PC-3 (cell line): ENCODE data around the gene ATXN7L3B. TPM values are rescaled to one million over a fixed set of nuclear protein-coding genes. Genes with fewer than 3 reads are reported as not detected.
A peak's percentile ranks its signal among the peaks of the same experiment; 100 is the strongest.

Source experiments
- ATAC-seq: fragments of 200-7000 bp; cut with Tn5 transposase; 2 replicates; pipeline ENCODE4 v1.9.1; 2020; ENCODE audit warnings: mild to moderate bottlenecking, moderate library complexity
- BruUV-seq: library from RNA; stranded (reverse); fragments of 400-500 nt; replicated peaks from 2 replicates; lab custom pipeline; 2021; lab: Mats Ljungman, UMichigan
- CTCF ChIA-PET: fragments of 300-600 bp; sonication (Branson Sonifier 250); formaldehyde crosslinking; loops from one replicate; lab custom pipeline; 2022; ENCODE audit warnings: antibody characterized with exemption; lab: Charles Lee
- POLR2A ChIA-PET: fragments of 300-600 bp; sonication (Branson Sonifier 250); formaldehyde crosslinking; loops from one replicate; lab custom pipeline; 2022; ENCODE audit warnings: antibody characterized with exemption; ENCODE audit not compliant: unreplicated experiment; lab: Charles Lee
- DNase-seq: peaks from one replicate; pipeline ENCODE4 v3.0.0-alpha.2; 2015
- H2AFZ ChIP-seq: fragments of 300-600 bp; sonication (generic); 2 replicates; pipeline ENCODE4 v1.6.0; 2016; ENCODE audit warnings: antibody characterized with exemption, low read length
- H3F3A ChIP-seq: fragments of 300-600 bp; sonication (generic); one replicate; pipeline ENCODE4 v1.6.0; 2017; ENCODE audit warnings: antibody characterized with exemption, low read length, control low read depth, mild to moderate bottlenecking; ENCODE audit not compliant: unreplicated experiment
- H3K27ac ChIP-seq: fragments of 300-600 bp; sonication (generic); 2 replicates; pipeline ENCODE4 v1.5.1; 2016; ENCODE audit warnings: mild to moderate bottlenecking, low read length
- H3K27me3 ChIP-seq: fragments of 300-600 bp; sonication (generic); 2 replicates; pipeline ENCODE4 v1.6.1; 2016; ENCODE audit warnings: low read length, mixed read lengths
- H3K36me3 ChIP-seq: fragments of 300-600 bp; sonication (generic); 2 replicates; pipeline ENCODE4 v1.6.1; 2016; ENCODE audit warnings: low read depth, mixed run types, low read length, mixed read lengths
- H3K4me1 ChIP-seq: fragments of 300-600 bp; sonication (generic); 2 replicates; pipeline ENCODE4 v1.5.1; 2016; ENCODE audit warnings: low read length; ENCODE audit not compliant: insufficient read depth
- H3K4me2 ChIP-seq: fragments of 300-600 bp; sonication (generic); 2 replicates; pipeline ENCODE4 v1.6.0; 2016; ENCODE audit warnings: low read length
- H3K4me3 ChIP-seq: fragments of 300-600 bp; sonication (generic); 2 replicates; pipeline ENCODE4 v1.5.1; 2016; ENCODE audit warnings: mild to moderate bottlenecking, low read length, mixed read lengths
- H3K79me2 ChIP-seq: fragments of 300-600 bp; sonication (generic); 2 replicates; pipeline ENCODE4 v1.6.1; 2017; ENCODE audit warnings: low read length, mixed read lengths
- H3K9ac ChIP-seq: fragments of 300-600 bp; sonication (generic); 2 replicates; pipeline ENCODE4 v1.6.0; 2016; ENCODE audit warnings: mild to moderate bottlenecking, low read length
- H3K9me2 ChIP-seq: fragments of 300-600 bp; sonication (generic); replicated peaks from 2 replicates; pipeline ENCODE4 v1.6.1; 2016; ENCODE audit warnings: mixed run types, low read length, mixed read lengths
- H3K9me3 ChIP-seq: fragments of 300-600 bp; sonication (generic); 2 replicates; pipeline ENCODE4 v1.6.1; 2016; ENCODE audit warnings: low read length, mixed read lengths
- H4K20me1 ChIP-seq: fragments of 300-600 bp; sonication (generic); 2 replicates; pipeline ENCODE4 v1.6.1; 2016; ENCODE audit warnings: low read length, mixed read lengths
- EZH2 ChIP-seq: fragments of 300-600 bp; sonication (generic); IDR thresholded peaks from one replicate; pipeline ENCODE4 v1.6.1; 2017; ENCODE audit warnings: antibody characterized with exemption, mild to moderate bottlenecking, low read length; ENCODE audit not compliant: unreplicated experiment
- EZH2phosphoT487 ChIP-seq: fragments of 300-600 bp; sonication (generic); IDR thresholded peaks from 2 replicates; pipeline ENCODE4 v1.6.1; 2018; ENCODE audit warnings: mild to moderate bottlenecking, antibody characterized with exemption, low read length, borderline replicate concordance
- intact Hi-C: fragments of 100-400 bp; cut with micrococcal nuclease; formaldehyde crosslinking; loops from 2 replicates; pipeline ENCODE4 v1.9.0; 2023
- total RNA-seq: library from RNA; depleted of rRNA; stranded (reverse); fragments of >200 nt; gene quantifications from 2 replicates; pipeline ENCODE4 v1.2.3, GENCODE V29; 2014
- TF ChIP-seq, protein P1 (sequence below): fragments of 300-600 bp; sonication (generic); conservative IDR thresholded peaks from 2 replicates; pipeline ENCODE4 v1.5.1; 2017; ENCODE audit warnings: antibody characterized with exemption, low read depth, mild to moderate bottlenecking, low read length

Gene ATXN7L3B
- total RNA-seq, 1 experiment from 2014 or later = 25.5 TPM

GRCh38 chr12:74489543-74489942, 48.1 kb upstream of the ATXN7L3B start:
- DNase-seq (no peak), ATAC-seq (no peak)
- intact Hi-C loops = no loop called here
- no peak overlapping the region for H3K4me3 ChIP-seq
- H3K9ac ChIP-seq = no peak overlapping the region
- no peaks in the 10 kb centered on the region for H3K79me2 ChIP-seq
- H3K4me2 ChIP-seq = no peak overlapping the region
- TF ChIP-seq EZH2 (no peak), EZH2phosphoT487 (no peak)
- TF ChIP-seq, protein P1, sequence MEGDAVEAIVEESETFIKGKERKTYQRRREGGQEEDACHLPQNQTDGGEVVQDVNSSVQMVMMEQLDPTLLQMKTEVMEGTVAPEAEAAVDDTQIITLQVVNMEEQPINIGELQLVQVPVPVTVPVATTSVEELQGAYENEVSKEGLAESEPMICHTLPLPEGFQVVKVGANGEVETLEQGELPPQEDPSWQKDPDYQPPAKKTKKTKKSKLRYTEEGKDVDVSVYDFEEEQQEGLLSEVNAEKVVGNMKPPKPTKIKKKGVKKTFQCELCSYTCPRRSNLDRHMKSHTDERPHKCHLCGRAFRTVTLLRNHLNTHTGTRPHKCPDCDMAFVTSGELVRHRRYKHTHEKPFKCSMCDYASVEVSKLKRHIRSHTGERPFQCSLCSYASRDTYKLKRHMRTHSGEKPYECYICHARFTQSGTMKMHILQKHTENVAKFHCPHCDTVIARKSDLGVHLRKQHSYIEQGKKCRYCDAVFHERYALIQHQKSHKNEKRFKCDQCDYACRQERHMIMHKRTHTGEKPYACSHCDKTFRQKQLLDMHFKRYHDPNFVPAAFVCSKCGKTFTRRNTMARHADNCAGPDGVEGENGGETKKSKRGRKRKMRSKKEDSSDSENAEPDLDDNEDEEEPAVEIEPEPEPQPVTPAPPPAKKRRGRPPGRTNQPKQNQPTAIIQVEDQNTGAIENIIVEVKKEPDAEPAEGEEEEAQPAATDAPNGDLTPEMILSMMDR = no peak
- BruUV-seq = no TSS peak
- no peaks in the 10 kb centered on the region for H3K36me3 ChIP-seq
- POLR2A ChIA-PET = no interaction called here
- no peaks in the 10 kb centered on the region for H3K9me2 ChIP-seq
- H4K20me1 ChIP-seq = no peaks in the 10 kb centered on the region
- no peak overlapping the region for H3K27ac ChIP-seq
- H3K27me3 ChIP-seq = no peaks in the 10 kb centered on the region
- CTCF ChIA-PET = no interaction called here
- no peak overlapping the region for H2AFZ ChIP-seq
- no peaks in the 10 kb centered on the region for H3K4me1 ChIP-seq
- H3F3A ChIP-seq = no peaks in the 10 kb centered on the region
- no peaks in the 10 kb centered on the region for H3K9me3 ChIP-seq

DNA sequence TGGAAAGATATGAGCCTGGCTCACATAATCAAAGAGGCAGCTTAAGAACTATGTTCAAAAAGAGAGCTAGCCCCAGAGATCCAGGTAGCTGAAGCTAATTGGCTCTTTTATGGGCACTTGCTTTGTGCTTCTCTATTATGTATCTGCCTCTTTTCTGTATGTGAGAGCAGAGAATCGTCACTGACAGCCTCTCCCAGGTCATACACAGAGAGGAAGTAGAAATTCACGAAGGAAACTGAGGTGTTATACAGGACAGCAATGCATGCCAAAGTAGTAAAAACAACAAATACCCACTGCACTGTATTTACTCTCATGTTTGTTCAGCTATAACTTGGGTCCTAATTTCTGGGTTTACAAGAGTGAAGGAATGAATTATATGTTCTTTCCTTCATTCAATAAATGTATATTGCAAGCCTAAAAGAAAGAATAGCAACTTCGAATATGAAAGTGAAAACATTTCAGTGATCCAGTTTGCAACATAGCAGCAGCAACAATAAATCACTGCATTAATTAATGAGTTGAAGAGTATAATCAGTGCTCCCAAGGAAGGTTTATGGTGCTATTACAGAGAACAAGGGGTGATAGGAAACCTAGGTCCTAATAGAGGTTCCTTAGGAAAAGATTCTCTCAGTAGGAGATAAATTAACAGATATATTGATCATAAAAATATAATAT, 47.1 kb upstream of the ATXN7L3B start:
- no peak overlapping the region for H3K9ac ChIP-seq
- H3F3A ChIP-seq = no peaks in the 10 kb centered on the region
- H3K4me1 ChIP-seq = no peaks in the 10 kb centered on the region
- POLR2A ChIA-PET = no interaction called here
- no peaks in the 10 kb centered on the region for H3K27me3 ChIP-seq
- intact Hi-C loops = no loop called here
- no peak overlapping the region for H3K27ac ChIP-seq
- H4K20me1 ChIP-seq = no peaks in the 10 kb centered on the region
- CTCF ChIA-PET = no interaction called here
- ATAC-seq (peak; percentile 40), DNase-seq (no peak)
- TF ChIP-seq EZH2 (no peak), EZH2phosphoT487 (no peak)
- TF ChIP-seq, protein P1 = no peak
- H3K9me2 ChIP-seq = no peaks in the 10 kb centered on the region
- H3K79me2 ChIP-seq = no peaks in the 10 kb centered on the region
- H2AFZ ChIP-seq = no peak overlapping the region
- no peaks in the 10 kb centered on the region for H3K9me3 ChIP-seq
- H3K36me3 ChIP-seq = no peaks in the 10 kb centered on the region
- no peak overlapping the region for H3K4me3 ChIP-seq
- peak overlapping the region; percentile 35 for H3K4me2 ChIP-seq
- BruUV-seq = no TSS peak

GRCh38 chr12:74491374-74491773, 46.3 kb upstream of the ATXN7L3B start:
- DNase-seq = no peak
- TF ChIP-seq, protein P1 = no peak
- no peak for TF ChIP-seq EZH2
- no peak for TF ChIP-seq EZH2phosphoT487
- ChIA-PET POLR2A (no interaction called here), CTCF (no interaction called here)
- no peak overlapping the region for H2AFZ ChIP-seq
- no peak overlapping the region for H3K9ac ChIP-seq
- H3K36me3 ChIP-seq = no peaks in the 10 kb centered on the region
- intact Hi-C loops = no loop called here
- H3K4me2 ChIP-seq = no peak overlapping the region
- no peaks in the 10 kb centered on the region for H3F3A ChIP-seq
- H3K27me3 ChIP-seq = no peaks in the 10 kb centered on the region
- no peak overlapping the region for H3K4me3 ChIP-seq
- H4K20me1 ChIP-seq = no peaks in the 10 kb centered on the region
- no peak overlapping the region for H3K27ac ChIP-seq
- no peaks in the 10 kb centered on the region for H3K79me2 ChIP-seq
- no peaks in the 10 kb centered on the region for H3K9me2 ChIP-seq
- no peak for ATAC-seq
- no peaks in the 10 kb centered on the region for H3K9me3 ChIP-seq
- H3K4me1 ChIP-seq = no peaks in the 10 kb centered on the region
- BruUV-seq = no TSS peak
